KMS-11 (cell line): ENCODE data around the gene CCDC9.

Experiments
- H2AFZ ChIP-seq: fragments of 200-600 bp; sonication (generic); 2 replicates; pipeline ENCODE4 v1.6.1; 2016; ENCODE audit warnings: antibody characterized with exemption, mixed run types, low read depth
- H3K27ac ChIP-seq: fragments of 200-600 bp; sonication (generic); 2 replicates; pipeline ENCODE4 v1.6.1; 2016; ENCODE audit warnings: mild to moderate bottlenecking, mixed run types
- H3K27me3 ChIP-seq: fragments of 200-600 bp; sonication (generic); 2 replicates; pipeline ENCODE4 v1.6.1; 2017; ENCODE audit warnings: mild to moderate bottlenecking, low read depth, mixed run types, moderate library complexity; ENCODE audit not compliant: insufficient read depth
- H3K36me3 ChIP-seq: fragments of 200-600 bp; sonication (generic); 2 replicates; pipeline ENCODE4 v1.6.1; 2017; ENCODE audit warnings: mild to moderate bottlenecking, mixed run types; ENCODE audit not compliant: insufficient read depth
- H3K4me1 ChIP-seq: fragments of 200-600 bp; sonication (generic); 2 replicates; pipeline ENCODE4 v1.6.1; 2016; ENCODE audit warnings: mild to moderate bottlenecking, low read depth, mixed run types; ENCODE audit not compliant: poor library complexity, severe bottlenecking
- H3K4me2 ChIP-seq: fragments of 200-600 bp; sonication (generic); 2 replicates; pipeline ENCODE4 v1.7.0; 2016; ENCODE audit warnings: mild to moderate bottlenecking, mixed run types
- H3K4me3 ChIP-seq: fragments of 200-600 bp; sonication (generic); IDR thresholded peaks from 2 replicates; pipeline ENCODE4 v1.6.1; 2017; ENCODE audit warnings: low read depth, low read length, mixed read lengths; ENCODE audit not compliant: insufficient read depth
- H3K79me2 ChIP-seq: fragments of 200-600 bp; sonication (generic); 2 replicates; pipeline ENCODE4 v1.6.1; 2016; ENCODE audit warnings: low read depth, mixed run types; ENCODE audit not compliant: insufficient read depth
- H3K9ac ChIP-seq: fragments of 200-600 bp; sonication (generic); 2 replicates; pipeline ENCODE4 v1.6.1; 2016; ENCODE audit warnings: mild to moderate bottlenecking, mixed run types
- H4K20me1 ChIP-seq: fragments of 200-600 bp; sonication (generic); 2 replicates; pipeline ENCODE4 v1.6.1; 2016; ENCODE audit warnings: mild to moderate bottlenecking, mixed run types; ENCODE audit not compliant: insufficient read depth
- CTCF ChIP-seq: fragments of 200-600 bp; sonication (generic); conservative IDR thresholded peaks from 2 replicates; pipeline ENCODE4 v1.6.1; 2017; ENCODE audit warnings: low read depth, mild to moderate bottlenecking, antibody characterized with exemption, low read length, moderate library complexity, mixed read lengths

CCDC9 gene

GRCh38 chr19:47303966-47304365, 47.6 kb downstream of the CCDC9 start:
- Histone ChIP-seq H3K36me3 (no peaks in the 10 kb centered on the region), H3K9ac (no peak overlapping the region), H3K4me1 (peaks cover 31% of the 10 kb centered on the region), H2AFZ (no peak overlapping the region), H3K27me3 (peaks cover 24% of the 10 kb centered on the region), H3K4me3 (no peak overlapping the region), H4K20me1 (no peaks in the 10 kb centered on the region), H3K4me2 (no peak overlapping the region), H3K79me2 (no peaks in the 10 kb centered on the region), H3K27ac (no peak overlapping the region)
- TF ChIP-seq CTCF, result no peak

DNA sequence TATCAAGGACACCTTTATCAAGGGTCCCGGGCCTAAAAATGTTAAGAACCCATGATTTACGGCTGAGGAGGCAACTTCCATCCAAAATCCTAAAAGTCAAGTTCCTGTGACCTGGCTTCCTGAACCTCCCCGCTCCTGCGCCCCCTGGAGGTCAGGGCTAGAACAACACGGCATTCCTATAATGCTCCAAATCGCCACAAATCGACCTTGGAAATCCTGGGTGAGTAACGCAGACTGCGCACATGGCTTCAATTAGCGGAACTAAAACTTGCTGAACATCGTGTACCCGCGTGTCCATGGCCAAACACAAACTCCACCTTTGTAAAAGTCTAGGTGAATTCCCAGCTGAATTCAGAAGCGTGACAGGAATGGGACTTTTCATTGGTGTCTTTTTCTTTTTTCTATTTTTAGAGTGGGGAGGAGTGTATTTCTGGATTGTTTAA, 49.0 kb downstream of the CCDC9 start:
- Histone ChIP-seq H3K79me2 (no peaks in the 10 kb centered on the region), H3K27ac (no peak overlapping the region), H3K4me2 (0 out of 2 replicates have a peak overlapping the region, but pooled peaks have one; percentile 6), H3K9ac (no peak overlapping the region), H3K4me1 (peaks cover 21% of the 10 kb centered on the region), H2AFZ (no peak overlapping the region), H3K27me3 (peaks cover 38% of the 10 kb centered on the region), H3K4me3 (no peak overlapping the region), H3K36me3 (no peaks in the 10 kb centered on the region), H4K20me1 (no peaks in the 10 kb centered on the region)
- TF ChIP-seq CTCF, result peak; percentile 99

DNA sequence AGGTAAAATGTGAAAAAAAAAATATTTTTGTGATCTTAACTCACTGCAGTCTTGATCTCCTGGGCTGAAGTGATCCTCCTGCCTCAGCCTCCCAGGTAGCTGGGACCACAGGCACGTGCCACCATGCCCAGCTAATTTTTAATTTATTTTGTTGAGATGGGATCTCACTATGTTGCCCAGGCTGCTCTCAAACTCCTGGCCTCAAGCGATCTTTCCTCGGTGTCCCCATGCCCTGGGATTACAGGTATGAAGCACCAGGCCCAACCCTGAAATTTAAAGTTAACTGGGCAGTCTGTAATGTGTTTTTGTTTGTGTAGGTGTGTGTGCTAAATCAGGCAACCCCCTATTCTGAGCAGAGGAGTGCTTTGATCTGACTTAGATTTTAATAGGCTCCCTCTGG, 50.0 kb downstream of the CCDC9 start:
- Histone ChIP-seq H3K4me3 (no peak overlapping the region), H2AFZ (no peak overlapping the region), H3K27ac (no peak overlapping the region), H4K20me1 (no peaks in the 10 kb centered on the region), H3K79me2 (no peaks in the 10 kb centered on the region), H3K4me1 (peaks cover 17% of the 10 kb centered on the region), H3K9ac (no peak overlapping the region), H3K4me2 (no peak overlapping the region), H3K36me3 (no peaks in the 10 kb centered on the region), H3K27me3 (peaks cover 48% of the 10 kb centered on the region)
- no peak for TF ChIP-seq CTCF

DNA sequence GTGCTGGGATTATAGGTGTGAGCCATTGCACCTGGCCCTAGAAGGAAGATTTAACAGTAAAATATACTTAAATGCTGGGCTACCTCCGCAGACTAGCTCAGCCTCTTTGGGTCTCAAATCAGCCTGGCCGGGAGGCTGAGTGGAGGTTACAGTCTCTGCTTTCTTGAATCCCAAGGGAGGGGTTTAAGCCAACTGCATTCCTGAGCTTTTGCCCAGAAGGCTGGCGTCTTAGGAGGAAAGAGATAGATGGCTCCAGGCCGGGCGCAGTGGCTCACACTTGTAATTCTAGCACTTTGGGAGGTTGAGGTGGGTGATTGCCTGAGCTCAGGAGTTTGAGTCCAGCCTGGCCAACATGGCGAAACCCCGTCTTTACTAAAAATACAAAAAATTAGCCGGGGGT, 52.7 kb downstream of the CCDC9 start:
- H3K79me2 ChIP-seq, result no peaks in the 10 kb centered on the region
- H3K4me2 ChIP-seq, result no peak overlapping the region
- peaks cover 11% of the 10 kb centered on the region for H3K4me1 ChIP-seq

More for the DNA sequence above, 52.7 kb downstream of the CCDC9 start:
- Histone ChIP-seq H3K27me3 (peaks cover 65% of the 10 kb centered on the region), H3K4me3 (no peak overlapping the region), H3K36me3 (no peaks in the 10 kb centered on the region), H3K27ac (no peak overlapping the region), H4K20me1 (no peaks in the 10 kb centered on the region), H2AFZ (no peak overlapping the region), H3K9ac (no peak overlapping the region)
- no peak for TF ChIP-seq CTCF
